GM18508 (cell line): ENCODE measurements around the gene ADAMTS2.

Experiments used
- ATAC-seq: cut with Tn5 transposase; IDR thresholded peaks from one replicate; pipeline ENCODE4 v1.9.1; 2021; ENCODE audit warnings: moderate number of reproducible peaks; ENCODE audit not compliant: insufficient read depth, unreplicated experiment

Gene ADAMTS2

DNA sequence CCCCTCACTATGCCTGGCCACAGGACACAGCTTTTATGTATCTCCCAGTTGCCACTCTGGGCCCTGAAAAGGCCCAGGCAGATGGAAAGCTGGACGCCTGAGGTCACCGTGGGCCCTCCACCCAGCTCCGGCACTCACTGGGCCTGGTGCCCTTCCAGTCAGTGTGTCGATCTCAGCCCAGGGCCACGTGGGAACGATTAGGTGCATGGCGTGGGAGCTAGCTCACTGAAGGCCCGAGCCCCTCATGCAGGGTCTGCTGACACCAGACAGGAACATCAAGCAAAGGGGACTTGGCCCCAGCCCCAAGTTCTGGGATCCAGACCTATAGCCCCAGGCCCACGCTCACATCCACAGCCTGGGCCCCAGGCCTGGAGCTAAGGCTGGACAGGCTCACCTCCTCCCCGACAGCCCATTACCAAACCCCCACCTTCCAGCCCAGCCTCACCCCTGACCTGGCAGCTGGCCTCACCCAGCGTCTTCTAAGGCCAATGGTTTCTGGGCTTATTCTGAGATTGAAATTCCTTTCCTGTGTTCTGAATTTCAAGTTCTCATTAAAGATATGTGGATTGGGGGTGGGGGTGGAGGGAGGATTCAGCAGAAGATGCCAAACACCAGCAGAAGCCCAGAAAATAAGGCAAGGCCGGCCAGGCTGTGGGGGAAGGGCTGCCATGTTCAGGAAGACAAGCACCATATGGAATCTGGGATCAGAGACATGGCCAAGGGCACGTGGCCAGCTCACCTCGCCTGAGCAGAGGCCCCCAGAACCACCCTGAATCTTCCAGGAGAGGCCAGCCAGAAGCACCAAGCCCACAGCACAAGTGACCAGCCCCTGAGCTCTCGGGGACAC lies 74.5 kb downstream of the ADAMTS2 start:
- no peak for ATAC-seq

GRCh38 chr5:179269781-179270543 lies 75.3 kb downstream of the ADAMTS2 start:
- ATAC-seq, result no peak

GRCh38 chr5:179268966-179269693 lies 76.1 kb downstream of the ADAMTS2 start:
- ATAC-seq, result no peak

GRCh38 chr5:179268399-179268952 lies 76.8 kb downstream of the ADAMTS2 start:
- ATAC-seq, result no peak

GRCh38 chr5:179267671-179268083 lies 77.6 kb downstream of the ADAMTS2 start:
- no peak for ATAC-seq

GRCh38 chr5:179267071-179267670 lies 78.1 kb downstream of the ADAMTS2 start:
- ATAC-seq, result no peak

DNA sequence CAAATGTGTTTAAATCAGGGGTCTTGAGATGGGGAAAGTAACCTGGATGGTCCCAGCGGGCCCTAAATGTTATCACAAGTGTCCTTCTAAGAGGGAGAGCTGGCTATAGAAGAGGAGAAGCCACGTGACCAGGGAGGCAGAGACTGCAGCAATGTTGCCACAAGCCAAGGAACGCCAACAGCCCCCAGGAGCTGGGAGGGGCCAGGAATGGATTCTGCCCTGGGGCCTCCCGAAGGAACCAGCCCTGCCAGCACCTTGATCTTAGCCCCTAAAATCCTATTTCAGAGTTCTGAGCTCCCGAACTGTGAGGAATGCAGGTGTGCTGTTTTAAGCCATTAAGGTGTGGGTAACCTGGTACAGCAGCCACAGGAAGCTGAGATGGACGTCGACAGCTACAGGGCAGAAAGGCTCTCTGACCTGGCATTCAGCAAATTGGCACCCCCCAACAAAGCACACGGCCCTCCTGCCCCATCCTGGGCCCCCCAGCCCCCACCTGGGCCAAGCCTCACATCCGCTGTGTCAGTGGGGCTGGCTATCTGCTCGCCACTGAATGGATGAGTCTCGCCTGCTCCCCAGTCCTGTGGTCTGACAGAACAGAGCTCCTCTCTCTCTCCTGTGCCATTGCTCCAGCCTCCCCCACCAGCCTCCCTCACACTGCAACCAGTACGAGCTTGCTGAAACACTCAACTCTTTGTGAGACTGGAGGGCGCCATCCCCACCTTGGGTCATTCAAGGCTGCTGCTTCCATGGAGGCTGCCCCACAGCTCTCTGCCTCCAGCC lies 78.8 kb downstream of the ADAMTS2 start:
- no peak for ATAC-seq

GRCh38 chr5:179265514-179266290 lies 79.6 kb downstream of the ADAMTS2 start:
- ATAC-seq, result no peak

DNA sequence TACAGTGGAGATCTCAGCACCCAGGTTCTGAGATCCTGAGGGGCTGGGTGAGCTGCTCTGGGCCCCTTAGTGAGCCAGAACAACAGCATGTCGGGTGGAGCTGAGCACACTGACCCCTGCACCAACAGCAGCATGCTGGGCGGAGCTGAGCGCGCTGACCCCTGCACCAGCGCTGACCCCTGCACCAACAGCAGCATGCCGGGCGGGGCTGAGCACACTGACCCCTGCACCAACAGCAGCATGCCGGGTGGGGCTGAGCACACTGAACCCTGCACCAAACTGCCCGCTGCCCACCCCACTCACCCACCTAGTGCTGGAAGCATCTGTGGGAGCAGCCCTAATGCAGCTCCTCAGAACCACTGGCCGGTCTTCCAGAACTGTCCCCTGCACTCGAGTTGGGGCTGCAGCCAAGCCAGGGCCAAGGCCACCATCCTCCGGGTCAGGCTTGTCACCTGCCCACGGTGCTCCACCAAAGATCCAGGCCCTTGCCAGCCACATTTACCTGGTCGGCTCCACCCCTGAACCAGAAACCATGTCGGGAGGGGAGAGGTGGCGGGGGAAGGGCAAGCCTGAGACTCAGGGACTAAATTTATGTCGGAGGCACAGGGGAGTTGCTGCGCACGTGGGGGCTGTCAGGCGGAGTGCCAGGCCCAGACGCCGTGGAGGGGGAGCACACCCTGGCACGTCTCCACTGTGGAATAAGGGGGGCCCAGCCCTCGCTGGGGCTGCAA lies 80.3 kb downstream of the ADAMTS2 start:
- no peak for ATAC-seq

GRCh38 chr5:179264053-179264782 lies 81.0 kb downstream of the ADAMTS2 start:
- ATAC-seq, result no peak

GRCh38 chr5:179263391-179264052 lies 81.7 kb downstream of the ADAMTS2 start:
- no peak for ATAC-seq

DNA sequence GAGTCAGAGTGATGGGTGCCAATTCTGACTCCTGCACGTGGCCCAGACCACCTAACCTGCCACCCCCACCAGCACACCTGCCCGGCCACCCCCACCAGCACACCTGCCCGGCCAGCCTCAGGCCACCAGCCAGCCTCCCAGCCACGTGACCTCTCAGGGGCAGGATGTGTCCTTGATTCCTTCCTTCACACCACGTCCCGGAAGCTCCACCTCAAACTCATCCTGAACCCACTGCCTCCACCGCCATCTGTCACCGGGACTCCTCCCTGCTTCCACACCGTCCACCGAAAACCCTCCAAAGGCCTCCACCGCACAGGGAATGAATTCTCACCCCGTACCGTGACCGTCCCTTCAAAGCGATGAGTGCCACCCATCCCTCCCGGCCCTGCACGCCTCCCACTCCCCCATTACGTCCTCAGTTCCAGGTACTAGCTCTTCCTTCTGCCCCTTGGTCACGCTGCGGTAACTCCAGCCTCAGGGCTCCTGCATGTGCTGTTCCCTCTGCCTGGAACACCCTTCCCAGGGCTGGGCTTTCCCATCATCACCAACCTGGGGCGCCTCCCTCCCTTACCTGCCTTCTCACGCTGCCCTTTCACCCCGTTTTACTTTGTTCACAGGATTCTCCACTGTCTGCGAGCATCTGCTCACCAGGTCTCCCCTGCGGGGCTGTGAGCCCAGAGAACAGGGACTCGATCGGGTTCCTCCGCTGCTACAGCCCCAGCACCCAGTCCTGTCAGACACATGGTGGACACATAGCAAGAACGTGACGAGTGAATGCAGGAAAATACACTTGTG lies 82.9 kb downstream of the ADAMTS2 start:
- no peak for ATAC-seq

DNA sequence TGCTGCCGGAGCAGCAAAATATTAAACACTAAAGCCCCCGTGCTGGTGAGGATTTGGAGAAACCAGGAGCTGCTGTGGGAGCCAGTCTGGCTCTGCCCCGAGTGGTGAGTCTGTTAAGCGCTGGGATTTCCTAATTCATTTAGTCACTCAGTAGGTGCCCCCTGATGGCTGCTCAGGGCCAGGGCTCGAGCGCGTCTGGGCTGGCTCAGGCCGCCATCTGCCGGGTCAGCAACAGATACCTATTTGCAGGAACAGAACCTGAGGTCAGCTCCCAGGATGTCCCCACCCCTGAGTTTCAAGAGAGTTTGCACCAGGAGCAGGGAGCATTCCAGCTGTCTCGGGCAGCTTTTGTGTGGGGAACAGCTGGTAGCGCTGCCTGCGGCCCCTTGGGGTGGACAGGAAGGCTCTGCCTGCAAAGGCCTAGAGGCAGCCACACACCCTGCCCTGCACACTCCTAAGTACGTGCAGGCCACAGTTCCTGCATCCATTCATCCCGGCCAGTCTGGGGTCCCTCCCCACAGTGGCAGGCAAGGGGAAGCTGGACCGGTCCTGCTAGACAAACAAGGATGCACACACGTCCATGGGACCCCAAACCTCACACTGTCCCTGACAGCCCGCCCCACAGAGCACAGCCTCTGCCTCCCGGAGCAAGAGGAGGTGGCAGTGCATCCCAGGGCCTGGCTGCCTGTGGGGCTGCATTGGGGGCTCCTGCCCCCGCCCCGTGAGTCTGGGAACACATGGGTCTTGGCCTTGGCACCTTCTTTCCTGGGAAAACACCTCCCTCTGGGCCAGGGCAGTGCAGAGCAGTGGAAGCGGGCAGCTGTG lies 83.7 kb downstream of the ADAMTS2 start:
- ATAC-seq, result no peak

DNA sequence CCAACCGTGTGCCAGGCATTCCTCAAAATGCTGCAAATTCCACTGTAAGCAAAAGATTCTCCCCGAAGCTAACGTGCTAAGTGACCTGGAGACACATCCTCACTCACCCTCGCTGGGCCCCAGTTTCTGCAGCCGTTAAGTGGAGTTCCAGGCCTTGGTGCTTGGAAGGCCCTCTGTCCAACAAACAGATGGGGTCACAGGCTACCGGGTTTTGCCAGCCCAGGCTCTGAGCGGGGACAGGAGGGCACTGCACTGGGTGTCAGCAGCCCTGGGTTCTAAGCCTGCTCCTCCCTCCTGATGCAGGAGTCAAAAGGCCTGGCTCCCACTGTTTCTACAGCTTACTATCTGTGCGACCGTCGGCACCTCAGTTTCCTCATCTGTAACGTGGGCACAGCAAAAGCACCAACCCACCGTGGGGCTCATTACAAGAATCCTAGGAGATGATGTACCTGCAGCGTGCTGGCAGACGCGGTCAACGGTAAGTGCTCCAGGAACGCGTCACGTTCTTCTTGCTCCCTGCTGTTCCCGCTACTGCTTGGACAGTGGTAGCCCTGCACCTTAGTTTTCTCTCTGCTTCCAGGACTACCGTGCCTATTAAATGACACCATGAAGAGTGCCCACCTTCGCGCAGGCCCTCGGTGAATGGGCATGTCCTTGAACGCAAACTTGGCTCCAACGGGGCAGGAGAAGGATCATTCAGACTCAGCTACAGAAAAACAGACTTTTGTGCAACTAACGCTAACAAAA lies 84.8 kb downstream of the ADAMTS2 start:
- ATAC-seq, result no peak
